ENCODE data around the gene SUCLA2.

DNA sequence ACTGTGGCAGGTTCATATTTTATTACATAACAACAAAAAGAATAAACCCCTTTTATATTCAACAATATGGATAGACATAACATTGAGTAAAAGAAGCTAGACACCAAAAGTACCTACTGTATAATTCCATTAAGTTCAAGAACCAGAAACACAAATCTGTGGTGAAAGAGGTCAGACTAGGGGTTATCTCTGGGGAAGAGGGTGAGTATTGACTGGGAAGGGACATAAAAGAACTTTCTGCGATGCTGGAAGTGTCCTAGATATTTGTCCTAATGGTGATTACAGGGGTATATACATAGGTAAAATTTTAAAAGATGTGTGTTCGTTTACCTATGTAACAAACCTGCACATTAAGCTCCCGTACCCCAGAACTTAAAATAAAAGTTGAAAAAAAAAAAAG lies 103.0 kb downstream of the SUCLA2 start:
- TF ChIP-seq POLR2AphosphoS5 (IDR thresholded peaks at IDR 0.05; ENCODE audit: low read depth, low read length), result no peak
- TF ChIP-seq FOXP2 (optimal IDR thresholded peaks at IDR 0.05; ENCODE audit: borderline replicate concordance, extremely low read depth, extremely low read length, insufficient read depth), result no peak
- TF ChIP-seq, protein P1, sequence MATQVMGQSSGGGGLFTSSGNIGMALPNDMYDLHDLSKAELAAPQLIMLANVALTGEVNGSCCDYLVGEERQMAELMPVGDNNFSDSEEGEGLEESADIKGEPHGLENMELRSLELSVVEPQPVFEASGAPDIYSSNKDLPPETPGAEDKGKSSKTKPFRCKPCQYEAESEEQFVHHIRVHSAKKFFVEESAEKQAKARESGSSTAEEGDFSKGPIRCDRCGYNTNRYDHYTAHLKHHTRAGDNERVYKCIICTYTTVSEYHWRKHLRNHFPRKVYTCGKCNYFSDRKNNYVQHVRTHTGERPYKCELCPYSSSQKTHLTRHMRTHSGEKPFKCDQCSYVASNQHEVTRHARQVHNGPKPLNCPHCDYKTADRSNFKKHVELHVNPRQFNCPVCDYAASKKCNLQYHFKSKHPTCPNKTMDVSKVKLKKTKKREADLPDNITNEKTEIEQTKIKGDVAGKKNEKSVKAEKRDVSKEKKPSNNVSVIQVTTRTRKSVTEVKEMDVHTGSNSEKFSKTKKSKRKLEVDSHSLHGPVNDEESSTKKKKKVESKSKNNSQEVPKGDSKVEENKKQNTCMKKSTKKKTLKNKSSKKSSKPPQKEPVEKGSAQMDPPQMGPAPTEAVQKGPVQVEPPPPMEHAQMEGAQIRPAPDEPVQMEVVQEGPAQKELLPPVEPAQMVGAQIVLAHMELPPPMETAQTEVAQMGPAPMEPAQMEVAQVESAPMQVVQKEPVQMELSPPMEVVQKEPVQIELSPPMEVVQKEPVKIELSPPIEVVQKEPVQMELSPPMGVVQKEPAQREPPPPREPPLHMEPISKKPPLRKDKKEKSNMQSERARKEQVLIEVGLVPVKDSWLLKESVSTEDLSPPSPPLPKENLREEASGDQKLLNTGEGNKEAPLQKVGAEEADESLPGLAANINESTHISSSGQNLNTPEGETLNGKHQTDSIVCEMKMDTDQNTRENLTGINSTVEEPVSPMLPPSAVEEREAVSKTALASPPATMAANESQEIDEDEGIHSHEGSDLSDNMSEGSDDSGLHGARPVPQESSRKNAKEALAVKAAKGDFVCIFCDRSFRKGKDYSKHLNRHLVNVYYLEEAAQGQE (IDR thresholded peaks at IDR 0.05; ENCODE audit: insufficient read depth in 1 of 2, low read depth in 2 of 2, low read length in 2 of 2), result no peak
